ENCODE data around the gene CABP5. TPM values are rescaled to one million over a fixed set of nuclear protein-coding genes. Genes with fewer than 3 reads are reported as not detected.

CABP5 gene
- polyA plus RNA-seq, 1 donor: not detected

- no peak for DNase-seq
Measured at GRCh38 chr19:48030073-48030472, 13.8 kb downstream of the CABP5 start.

GRCh38 chr19:48029431-48029830, 14.4 kb downstream of the CABP5 start:
- DNase-seq: no peak

GRCh38 chr19:48025480-48025879, 18.4 kb downstream of the CABP5 start:
- DNase-seq: no peak

- DNase-seq: no peak
Measured at GRCh38 chr19:48023518-48023917, 20.4 kb downstream of the CABP5 start.

GRCh38 chr19:48023011-48023410, 20.9 kb downstream of the CABP5 start:
- no peak for DNase-seq

GRCh38 chr19:48020686-48021085, 23.2 kb downstream of the CABP5 start:
- no peak for DNase-seq

GRCh38 chr19:48010932-48011758, 32.7 kb downstream of the CABP5 start:
- DNase-seq: peak; percentile 4

GRCh38 chr19:48006762-48007161, 37.1 kb downstream of the CABP5 start:
- DNase-seq: no peak

- no peak for DNase-seq
Measured at GRCh38 chr19:48004236-48004635, 39.6 kb downstream of the CABP5 start.

GRCh38 chr19:48000846-48001245, 43.0 kb downstream of the CABP5 start:
- no peak for DNase-seq

GRCh38 chr19:47998800-47999199, 45.1 kb downstream of the CABP5 start:
- no peak for DNase-seq

- DNase-seq: no peak
Measured at GRCh38 chr19:47996230-47996727, 47.6 kb downstream of the CABP5 start.

- no peak for DNase-seq
Measured at GRCh38 chr19:47994209-47994802, 49.6 kb downstream of the CABP5 start, which contains the start of gene ELSPBP1. Gene ELSPBP1 (plus strand): TSS chr19:47994632. CDS start chr19:48008668, 14,036 bp downstream.

- DNase-seq: no peak
Measured at GRCh38 chr19:47992070-47992469, 51.8 kb downstream of the CABP5 start, which contains the start of gene BSPH1. Gene BSPH1 (minus strand): TSS chr19:47992170. CDS start chr19:47992081, 89 bp downstream.

- no peak for DNase-seq
Measured at GRCh38 chr19:47991191-47991808, 52.6 kb downstream of the CABP5 start.

Other genes with a start within 250 kb of the CABP5 start
- not detected for gene TPRX1, start 239.5 kb downstream of the CABP5 start, polyA plus RNA-seq (ENCODE audit: insufficient read length)
- gene CRX, start 222.1 kb downstream of the CABP5 start, polyA plus RNA-seq (ENCODE audit: insufficient read length): not detected
- gene TPRX2, start 184.8 kb downstream of the CABP5 start, polyA plus RNA-seq (ENCODE audit: insufficient read length): not detected
- not detected for gene SULT2A1, start 157.8 kb downstream of the CABP5 start, polyA plus RNA-seq (ENCODE audit: insufficient read length)
- not detected for gene BSPH1, start 51.9 kb downstream of the CABP5 start, polyA plus RNA-seq (ENCODE audit: insufficient read length)
- not detected for gene ELSPBP1, start 49.4 kb downstream of the CABP5 start, polyA plus RNA-seq (ENCODE audit: insufficient read length)
- 58.0 TPM for gene PLA2G4C, start 66.7 kb upstream of the CABP5 start, polyA plus RNA-seq (ENCODE audit: insufficient read length)
- gene LIG1, start 126.3 kb upstream of the CABP5 start, polyA plus RNA-seq (ENCODE audit: insufficient read length): 29.2 TPM
- 6.8 TPM for gene ZSWIM9, start 126.6 kb upstream of the CABP5 start, polyA plus RNA-seq (ENCODE audit: insufficient read length)
- 42.8 TPM for gene CARD8, start 211.8 kb upstream of the CABP5 start, polyA plus RNA-seq (ENCODE audit: insufficient read length)
- gene ZNF114, start 226.0 kb upstream of the CABP5 start, polyA plus RNA-seq (ENCODE audit: insufficient read length): 2.4 TPM

All from hindlimb muscle (tissue), 1 donor.